K562 (cell line): ENCODE results near the gene POU2AF1. TPM values are rescaled to one million over a fixed set of nuclear protein-coding genes. Genes with fewer than 3 reads are reported as not detected.

Experiments used
- NELFE ChIP-seq: IDR thresholded peaks from 2 replicates; pipeline ENCODE4 v1.6.1; 2011; ENCODE audit warnings: mild to moderate bottlenecking; ENCODE audit not compliant: insufficient read depth, insufficient read length
- SAFB ChIP-seq: fragments of 200-400 bp; formaldehyde crosslinking; IDR thresholded peaks from 2 replicates; pipeline ENCODE4 v1.6.1; 2017; ENCODE audit warnings: low read depth, low read length, borderline replicate concordance
- ZNF24 ChIP-seq: fragments of 450-650 bp; IDR thresholded peaks from 2 replicates; pipeline ENCODE4 v1.6.1; 2016
- ZNF592 ChIP-seq: fragments of 450-650 bp; IDR thresholded peaks from 2 replicates; pipeline ENCODE4 v1.6.1; 2017; ENCODE audit warnings: antibody characterized with exemption, mild to moderate bottlenecking
- ZNF639 ChIP-seq, 2 experiments: fragments of 200-800 bp in 1 of 2; sonication (Bioruptor generic) in 1 of 2; sonication (generic) in 1 of 2; formaldehyde crosslinking in 1 of 2; IDR thresholded peaks in 1 of 2; conservative IDR thresholded peaks in 1 of 2; 2 replicates each; pipeline versions ENCODE4 v1.5.0 to v1.6.1; 2016 to 2020; ENCODE audit warnings: missing compliant biosample characterization in 1 of 2, missing genetic modification characterization in 1 of 2, missing genetic modification reagents in 1 of 2
- polyA plus RNA-seq, 8 experiments: library from polyadenylated mRNA; depleted of rRNA in 4 of 8; stranded (reverse) in 5 of 8; unstranded in 3 of 8; fragments of >200 nt; fragmentation: Nextera tagmentation in 2 of 8; fragmentation: Illumina TruSeq in 1 of 8; extraction: Ambion mirVana in 2 of 8; extraction: Trizol in 1 of 8; gene quantifications; 2 replicates each; pipeline versions ENCODE4 v1.2.1 to v1.2.3, GENCODE V29; 2011 to 2014; ENCODE audit warnings: inconsistent platforms in 1 of 8, missing spikeins in 1 of 8
- total RNA-seq, 7 experiments: library from RNA; depleted of rRNA in 6 of 7; stranded (reverse); fragments of >200 nt in 6 of 7; fragmentation: Illumina TruSeq in 2 of 7; extraction: Trizol in 2 of 7; gene quantifications; 2 replicates each; pipeline versions ENCODE4 v1.2.1 to v1.2.3, GENCODE V29; 2011 to 2021; ENCODE audit warnings: low replicate concordance in 1 of 7

Gene POU2AF1
- total and polyA plus RNA-seq, 9 of the 15 experiments (the other 6 are each of a cell fraction or from before 2014, with no cell fraction given): 0.09 TPM; not detected in 8

GRCh38 chr11:111387363-111387762, 8.3 kb upstream of the POU2AF1 start (continued):
- TF ChIP-seq ZNF592: no peak
- no peak for TF ChIP-seq ZNF639 (CRISPR knock-in tag; conservative IDR thresholded peaks at IDR 0.05 in 1 of 2, IDR thresholded peaks at IDR 0.05 in 1 of 2)
- TF ChIP-seq ZNF24: no peak
- TF ChIP-seq NELFE: no peak
- TF ChIP-seq SAFB: no peak
